Renal cortex interstitium (tissue), 11 donors: ENCODE results near the gene ACBD4. TPM values are rescaled to one million over a fixed set of nuclear protein-coding genes. Genes with fewer than 3 reads are reported as not detected.

Experiments
- DNase-seq, 11 donors: peaks; one replicate each; pipeline ENCODE4 v3.0.0-alpha.2; 2013; ENCODE audit warnings: low read depth in 9 of 11, low spot score in 4 of 11; ENCODE audit errors: extremely low read depth in 1 of 11
- polyA plus RNA-seq, 3 donors: library from polyadenylated mRNA; unstranded; fragments of 120-200 nt; gene quantifications; one replicate each; pipeline ENCODE4 v1.2.1, GENCODE V29; 2013; ENCODE audit not compliant: insufficient read length in 3 of 3

ACBD4 gene
- polyA plus RNA-seq, 3 donors, result 9.0 to 18.5 (median 11.0) TPM

DNA sequence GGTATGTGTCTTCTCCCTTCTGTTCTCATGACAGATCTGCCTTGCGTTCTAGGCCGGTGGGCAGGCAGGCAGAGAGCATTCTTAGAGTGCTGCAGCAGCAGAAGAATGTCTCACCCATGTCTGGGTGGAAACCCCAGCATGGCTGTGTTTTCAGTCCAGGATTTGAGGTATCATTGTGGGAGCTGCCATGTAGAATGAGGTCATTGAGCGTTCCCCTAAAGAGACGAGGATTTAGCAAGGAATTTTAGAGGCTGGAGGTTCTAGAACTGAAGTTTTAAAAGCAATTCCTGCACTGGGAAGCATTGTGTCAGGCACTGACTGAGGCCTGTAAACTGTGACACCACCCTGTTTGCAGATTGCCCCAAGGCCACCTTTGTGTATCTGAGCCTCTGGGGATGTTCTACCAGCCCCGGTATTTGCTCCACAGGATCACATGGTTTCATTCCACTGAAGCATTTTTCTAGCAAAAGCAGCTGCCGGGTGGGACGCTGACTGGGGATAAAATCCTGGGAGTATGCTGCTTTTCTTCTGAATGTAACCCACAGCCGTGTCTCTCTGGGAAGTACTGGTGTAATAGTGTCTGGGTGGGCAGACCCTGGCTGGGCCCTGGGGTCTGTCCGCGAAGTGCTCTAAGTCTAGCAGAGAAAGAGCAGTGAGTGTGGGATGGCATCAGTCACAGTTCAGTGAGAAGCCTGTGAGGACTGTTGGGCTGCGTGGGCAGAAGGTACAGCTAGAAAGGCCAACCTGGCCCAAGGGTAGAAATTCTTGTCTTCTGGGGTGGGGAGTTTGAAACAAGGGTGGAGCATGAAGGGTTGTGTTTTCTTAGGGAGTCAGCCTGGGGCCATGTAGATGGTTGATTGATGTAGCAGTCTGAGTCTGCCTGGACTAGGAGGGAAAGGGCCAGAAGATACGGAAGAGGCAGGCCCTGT, 33.3 kb upstream of the ACBD4 start:
- DNase-seq, result no peak

DNA sequence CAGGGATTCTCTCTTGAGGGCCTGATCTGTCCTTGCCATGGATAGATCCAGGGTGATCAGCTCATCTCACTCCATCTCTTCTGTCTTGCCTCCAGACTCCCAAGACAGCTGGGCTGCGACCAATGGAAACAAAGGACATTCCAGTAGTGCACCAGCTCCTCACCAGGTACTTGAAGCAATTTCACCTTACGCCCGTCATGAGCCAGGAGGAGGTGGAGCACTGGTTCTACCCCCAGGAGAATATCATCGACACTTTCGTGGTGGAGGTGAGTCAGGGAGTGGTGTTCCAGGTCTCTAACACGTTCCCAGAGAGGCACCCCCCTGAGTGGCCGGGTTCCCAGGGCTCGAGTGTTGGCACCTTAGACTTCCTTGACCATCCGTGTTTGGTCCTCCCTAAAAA, 32.6 kb upstream of the ACBD4 start:
- no peak for DNase-seq

DNA sequence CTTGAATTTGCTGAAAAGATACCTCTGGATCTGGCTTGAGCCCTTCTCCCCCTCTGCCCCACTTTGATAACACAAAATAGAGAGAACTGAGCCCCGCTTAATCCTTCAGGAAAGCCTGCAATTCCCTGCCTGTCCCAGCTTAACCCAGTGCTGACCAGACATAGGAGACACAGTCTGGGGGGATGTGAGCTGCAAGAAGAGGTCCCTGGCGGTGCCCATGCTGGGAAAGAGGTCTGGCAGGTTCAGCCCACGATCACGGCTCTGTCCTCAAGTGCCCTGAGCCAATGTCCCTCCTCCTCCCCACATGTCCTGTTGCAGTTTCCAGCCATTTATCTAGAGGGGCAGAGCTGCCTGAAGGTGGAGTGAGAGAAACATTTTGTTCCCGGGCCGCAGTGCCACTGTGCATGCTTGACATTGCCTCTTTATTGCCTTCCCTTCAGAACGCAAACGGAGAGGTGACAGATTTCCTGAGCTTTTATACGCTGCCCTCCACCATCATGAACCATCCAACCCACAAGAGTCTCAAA, 32.2 kb upstream of the ACBD4 start:
- no peak for DNase-seq

DNA sequence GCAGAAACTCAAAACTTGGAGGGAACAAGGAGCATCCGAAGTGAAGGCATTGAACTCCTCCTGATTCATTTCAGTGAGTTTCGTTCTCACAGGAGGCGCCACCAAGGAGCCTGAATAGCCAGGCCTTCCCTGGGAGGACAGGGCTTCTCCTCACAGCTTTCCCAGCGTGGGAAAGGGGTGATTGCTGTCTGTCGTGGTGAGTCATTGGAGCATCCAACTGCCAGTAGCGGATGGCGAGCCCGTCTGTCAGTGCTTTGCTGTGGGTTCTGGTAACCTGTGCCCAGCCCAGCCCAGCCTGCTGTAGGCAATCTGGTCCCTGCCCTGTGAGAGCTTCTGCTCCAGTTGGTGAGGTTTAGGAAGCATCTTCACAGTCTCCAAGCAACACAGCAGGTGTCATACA, 31.5 kb upstream of the ACBD4 start:
- DNase-seq, result no peak

DNA sequence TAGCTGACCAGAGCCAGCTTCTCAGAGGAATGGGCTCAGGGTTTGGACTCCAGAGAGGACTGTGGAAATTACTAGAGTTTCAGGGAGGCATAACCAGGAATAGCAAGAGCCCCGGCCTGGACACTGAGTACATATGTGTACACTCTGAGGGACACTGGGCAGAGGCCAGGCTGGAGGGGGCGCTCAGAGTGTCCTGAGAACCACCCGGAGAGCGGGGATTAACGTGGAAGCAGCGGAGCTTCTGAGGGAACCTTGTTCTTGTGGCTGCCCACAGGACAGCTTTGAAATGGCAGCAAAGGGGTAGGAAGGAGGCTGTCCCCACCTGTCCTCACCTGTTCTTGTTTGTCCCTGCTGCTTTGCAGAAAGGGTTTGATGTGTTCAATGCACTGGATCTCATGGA, 31.0 kb upstream of the ACBD4 start:
- DNase-seq, result no peak

DNA sequence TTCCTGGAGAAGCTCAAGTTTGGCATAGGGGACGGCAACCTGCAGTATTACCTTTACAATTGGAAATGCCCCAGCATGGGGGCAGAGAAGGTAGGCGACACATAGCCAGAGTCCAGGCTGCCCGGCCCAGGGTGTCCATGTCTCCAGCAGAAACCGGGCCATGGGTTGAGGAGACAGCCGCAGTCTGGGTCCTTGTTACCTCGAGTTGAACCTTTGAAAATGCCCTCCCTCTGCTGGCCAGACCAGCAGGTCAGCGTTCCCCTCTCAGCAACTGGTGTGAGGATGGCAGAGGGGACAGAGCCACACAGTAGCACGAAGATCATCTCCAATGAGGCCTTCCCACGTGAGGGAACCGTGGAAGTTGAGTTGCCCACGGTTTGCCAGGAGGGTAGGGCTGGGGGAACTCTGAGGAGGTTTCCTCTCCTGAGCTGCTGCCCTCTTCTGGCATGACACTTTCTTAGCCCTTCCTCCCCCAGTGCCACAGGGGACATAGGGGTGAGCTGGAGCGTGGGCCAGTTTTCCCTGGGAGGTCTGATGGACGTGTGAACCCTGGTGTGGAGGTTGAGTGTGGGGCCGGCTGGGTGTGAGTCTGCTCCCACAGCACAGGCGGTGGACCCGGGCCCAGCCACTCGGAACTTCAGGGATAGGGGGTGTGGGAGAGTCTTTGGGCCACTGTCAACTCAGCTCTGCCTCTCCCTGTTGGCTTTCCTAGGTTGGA, 30.4 kb upstream of the ACBD4 start:
- DNase-seq, result no peak

DNA sequence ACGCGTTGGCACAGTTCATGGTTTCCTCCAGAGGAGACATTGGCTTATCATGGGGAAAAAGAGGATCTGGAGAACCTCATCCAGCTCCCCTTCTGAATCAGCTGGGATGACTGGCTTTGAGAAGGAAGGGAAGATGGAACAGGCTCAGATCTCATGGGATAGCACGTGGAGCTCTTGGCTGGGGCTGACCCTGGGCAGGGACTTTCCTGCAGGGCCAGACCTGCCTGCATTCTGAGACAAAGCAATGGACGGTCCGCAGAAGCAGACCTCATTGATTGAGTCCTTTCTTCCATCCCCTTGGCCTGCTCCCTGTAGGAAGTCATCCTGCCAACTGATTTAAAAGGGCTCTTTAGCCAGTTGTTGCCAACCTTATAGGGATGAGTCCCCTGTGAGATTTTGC, 29.4 kb upstream of the ACBD4 start:
- DNase-seq, result no peak

DNA sequence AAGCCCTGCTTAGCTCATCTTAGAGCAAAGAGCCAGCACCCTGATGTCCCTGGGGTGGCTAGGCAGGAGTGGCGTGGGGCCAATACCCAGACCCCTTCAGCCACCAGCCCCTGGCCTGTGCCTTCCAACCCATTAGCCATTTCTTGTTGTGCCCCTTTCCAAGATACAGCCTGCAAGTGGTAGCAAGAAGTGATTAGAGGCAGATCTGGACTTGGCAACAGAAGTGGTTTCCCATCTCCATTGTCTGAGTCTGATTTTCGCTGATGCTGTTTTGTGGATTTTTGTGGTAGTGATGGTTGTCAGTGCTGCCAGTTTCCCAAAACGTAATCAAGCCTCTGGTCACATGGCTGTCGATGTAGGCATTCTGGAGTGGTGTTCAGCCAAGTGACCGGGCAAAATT, 28.9 kb upstream of the ACBD4 start:
- no peak for DNase-seq

DNA sequence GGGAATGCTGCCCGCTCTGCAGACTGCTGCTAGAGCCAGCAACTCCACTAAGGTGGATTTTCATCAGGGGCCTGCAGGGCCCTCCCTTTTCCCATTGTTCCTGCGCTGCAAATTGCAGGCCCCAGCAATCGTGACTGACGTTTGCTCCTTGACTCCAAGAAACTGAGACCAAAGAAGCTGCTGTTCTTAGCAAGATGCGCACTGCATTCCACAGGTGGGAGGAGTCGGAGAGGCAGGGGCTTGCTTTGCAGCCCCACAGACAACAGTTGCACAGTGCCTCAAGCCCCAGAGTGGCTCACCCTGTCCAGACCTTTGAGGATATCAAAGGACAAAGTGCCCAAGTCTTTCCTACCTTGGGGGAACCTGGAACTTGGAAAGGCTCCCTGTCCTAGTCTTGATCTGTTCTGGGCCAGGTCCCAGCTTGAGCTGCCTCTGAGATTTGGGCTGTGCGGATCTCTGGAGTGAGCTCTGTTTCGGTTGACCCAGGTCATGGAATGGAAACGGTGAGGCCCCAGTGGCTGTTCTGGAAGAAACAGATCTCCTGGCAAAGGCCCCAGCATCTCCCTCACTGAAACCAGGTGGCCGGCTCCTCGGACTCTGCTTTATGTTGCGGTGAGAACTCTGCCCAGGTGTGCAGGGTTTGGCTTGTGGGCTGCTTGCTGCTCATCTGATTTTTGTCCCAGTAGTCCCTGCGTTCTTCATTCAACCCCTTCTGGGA, 28.0 kb upstream of the ACBD4 start:
- DNase-seq, result no peak

DNA sequence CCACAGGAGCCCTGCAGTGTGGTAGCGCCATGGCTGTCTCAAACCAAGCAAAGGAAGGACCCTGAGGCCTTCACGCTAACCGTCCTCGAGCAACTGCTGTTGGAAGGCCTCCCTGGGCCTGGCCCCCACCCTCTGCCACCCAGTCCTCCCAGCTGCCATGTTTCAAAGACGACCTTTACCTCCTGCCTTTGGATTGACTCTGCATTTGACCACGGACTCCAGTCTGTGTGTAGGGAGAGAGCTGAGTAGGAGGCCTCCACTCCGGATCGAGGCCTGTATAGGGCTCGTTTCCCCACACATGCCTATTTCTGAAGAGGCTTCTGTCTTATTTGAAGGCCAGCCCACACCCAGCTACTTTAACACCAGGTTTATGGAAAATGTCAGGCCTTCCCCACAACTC, 27.4 kb upstream of the ACBD4 start:
- no peak for DNase-seq

DNA sequence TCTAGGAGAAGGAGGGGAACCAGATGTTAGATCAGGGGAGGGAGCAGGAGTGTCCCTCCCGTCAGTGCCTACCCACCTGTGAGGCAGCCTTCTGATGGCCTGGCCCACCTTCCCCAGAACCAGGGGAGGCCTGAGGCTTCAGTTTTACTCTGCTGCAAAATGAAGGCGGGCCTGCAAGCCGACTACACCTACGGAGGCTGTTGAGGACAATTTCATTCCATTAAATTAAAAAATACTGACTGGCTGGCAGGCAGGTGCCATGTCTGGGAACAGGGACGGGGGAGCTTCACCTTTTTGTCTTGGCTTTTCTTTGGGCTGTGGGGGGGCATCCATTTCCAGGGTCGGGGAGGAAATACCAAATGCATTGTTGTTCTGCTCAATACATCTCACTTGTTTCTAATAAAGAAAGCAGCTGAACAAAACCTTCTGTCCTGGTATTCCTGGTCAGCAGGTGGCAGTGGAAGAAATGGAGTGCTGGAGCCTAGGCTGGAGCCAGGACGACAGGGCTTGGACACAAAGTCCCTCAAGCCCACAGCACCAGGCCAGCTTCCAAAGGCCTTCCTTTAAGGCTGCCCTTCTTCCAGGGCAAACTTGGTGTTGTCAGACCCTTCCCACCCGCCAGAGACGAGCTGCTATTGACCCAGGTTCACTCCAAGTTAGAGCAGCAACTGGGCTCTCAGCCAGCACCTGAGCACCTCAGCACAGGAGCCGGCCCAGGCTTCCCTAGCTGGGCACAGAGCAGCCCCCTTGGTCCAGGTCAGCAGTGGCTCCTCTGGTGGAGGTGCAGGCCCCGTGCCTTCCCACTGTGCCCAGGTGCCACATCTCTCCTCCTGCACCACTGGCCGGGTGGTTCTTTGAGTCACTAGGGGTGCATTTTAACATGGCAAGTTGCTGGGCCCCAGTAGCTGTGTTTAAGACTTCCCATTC, 26.6 kb upstream of the ACBD4 start:
- no peak for DNase-seq

DNA sequence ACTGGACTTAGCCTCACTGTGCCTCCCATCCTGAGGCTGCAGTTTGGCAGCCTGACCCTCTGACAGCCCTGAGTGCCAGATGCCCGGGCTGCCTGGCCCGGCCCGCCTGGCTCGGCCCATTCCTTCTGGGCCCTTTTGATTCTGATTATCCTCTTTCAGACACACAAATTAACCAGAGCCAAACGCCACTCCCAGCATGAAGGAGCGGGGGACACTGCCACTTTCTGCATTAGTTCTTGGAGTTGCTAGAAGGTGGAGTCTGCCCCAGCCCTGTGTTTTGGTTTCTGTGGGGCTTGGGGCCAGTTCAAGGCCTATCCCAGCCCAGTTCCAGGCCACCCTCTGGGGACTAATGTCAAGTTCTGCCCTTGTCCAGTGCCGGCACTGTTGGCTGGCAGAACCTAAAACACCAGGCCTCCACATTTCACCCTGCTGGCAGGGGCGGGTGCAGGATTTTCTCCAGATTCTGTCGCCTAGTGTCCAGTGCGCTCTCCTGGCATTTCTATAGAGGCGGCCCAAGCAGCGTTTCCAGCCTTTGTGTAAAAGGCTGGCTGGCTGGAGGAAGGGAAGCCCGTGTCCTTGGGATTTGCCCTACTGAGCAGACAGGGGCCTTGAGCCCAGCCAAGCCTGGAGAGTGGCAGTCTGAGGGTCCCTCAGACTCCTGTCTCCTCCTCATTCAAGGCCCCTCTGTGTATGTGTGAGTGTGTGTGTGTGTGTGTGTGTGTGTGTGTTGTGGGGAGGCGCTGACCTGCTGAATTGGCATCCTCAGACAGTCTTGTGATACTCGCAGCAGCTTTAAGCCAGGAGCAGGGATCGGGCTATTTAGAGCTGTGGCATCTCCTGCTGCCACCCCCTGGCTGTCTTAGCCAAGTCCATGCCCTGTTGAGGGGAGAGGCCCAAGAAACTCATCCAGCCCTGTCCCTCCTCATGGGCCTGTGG, 24.5 kb upstream of the ACBD4 start:
- no peak for DNase-seq

DNA sequence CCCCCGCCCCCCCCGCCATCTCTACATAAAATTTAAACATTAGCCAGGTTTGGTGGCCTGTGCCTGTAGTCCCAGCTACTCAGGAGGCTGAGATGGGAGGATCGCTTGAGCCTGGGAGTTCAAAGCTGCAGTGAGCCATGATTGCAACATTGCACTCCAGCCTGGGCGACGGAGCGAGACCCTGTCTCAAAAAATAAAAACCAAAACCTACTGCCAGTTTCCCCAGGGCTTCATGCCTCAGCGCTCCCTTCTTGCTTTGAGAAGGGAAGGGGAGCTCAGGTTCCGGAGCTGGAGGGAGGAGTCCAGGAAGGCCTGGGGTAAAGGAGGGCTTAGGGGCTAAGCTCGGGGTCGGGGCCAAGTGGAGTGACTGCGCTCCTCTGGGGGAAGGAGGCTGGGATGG, 23.6 kb upstream of the ACBD4 start:
- DNase-seq, result peak in 1 of 11 donors; percentile 36

DNA sequence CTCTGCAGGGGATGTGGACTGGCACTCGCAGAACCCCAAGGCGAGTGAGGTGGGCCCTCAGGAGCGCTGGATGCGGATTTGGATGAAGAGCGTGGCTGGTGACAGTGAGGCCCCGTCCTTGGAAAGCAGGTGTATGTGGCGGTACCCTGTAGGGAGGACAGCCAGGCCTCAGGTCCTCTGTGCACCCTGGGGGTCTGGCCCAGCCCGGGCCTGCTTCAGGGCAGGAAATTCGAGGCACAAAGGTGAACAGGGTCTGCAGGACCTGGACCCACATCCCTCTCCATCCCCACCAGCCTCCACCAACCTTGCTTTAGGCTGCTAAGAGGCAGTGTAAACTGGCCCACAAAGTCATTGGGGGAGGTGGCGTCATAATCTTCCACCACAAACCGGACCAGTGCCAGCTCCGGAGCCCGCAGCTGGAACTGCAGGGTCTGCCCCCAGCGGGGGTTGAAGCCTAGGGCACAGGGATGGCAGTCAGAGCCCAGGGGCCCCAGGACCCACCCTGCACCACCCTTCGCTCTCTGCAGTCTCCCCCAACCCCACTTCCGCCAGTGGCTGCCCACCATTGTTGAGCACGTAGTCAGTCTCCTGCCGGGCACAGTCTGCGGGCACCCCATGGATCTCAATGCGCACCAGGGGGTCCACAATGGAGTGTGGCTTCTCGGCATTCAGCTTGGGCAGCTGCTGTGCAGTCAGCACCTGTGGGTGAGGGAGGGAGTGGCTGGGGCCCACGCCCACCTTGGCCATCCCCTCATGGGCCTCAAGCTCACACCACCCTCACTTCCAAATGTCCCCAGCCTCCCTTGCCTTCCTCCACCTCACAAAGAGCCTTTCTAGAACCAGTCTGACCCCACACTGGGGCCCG, 22.7 kb upstream of the ACBD4 start:
- DNase-seq, result no peak

DNA sequence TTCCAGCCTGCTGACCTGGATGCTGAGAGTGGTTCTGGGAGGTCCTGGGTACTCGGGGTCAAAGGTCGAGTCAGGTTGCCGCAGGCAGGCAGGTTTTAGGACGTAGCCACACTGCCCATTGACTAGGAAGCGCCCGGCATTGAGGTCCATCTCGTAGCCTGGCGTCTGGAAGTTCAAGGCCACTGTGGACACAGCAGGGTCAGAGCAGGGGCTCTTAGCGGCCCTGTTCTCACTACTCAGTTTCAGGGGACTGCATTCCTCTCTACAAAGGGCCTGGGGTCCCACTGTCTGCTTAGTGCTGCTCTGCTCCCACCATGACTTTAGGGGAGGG, 22.1 kb upstream of the ACBD4 start:
- DNase-seq, result no peak

DNA sequence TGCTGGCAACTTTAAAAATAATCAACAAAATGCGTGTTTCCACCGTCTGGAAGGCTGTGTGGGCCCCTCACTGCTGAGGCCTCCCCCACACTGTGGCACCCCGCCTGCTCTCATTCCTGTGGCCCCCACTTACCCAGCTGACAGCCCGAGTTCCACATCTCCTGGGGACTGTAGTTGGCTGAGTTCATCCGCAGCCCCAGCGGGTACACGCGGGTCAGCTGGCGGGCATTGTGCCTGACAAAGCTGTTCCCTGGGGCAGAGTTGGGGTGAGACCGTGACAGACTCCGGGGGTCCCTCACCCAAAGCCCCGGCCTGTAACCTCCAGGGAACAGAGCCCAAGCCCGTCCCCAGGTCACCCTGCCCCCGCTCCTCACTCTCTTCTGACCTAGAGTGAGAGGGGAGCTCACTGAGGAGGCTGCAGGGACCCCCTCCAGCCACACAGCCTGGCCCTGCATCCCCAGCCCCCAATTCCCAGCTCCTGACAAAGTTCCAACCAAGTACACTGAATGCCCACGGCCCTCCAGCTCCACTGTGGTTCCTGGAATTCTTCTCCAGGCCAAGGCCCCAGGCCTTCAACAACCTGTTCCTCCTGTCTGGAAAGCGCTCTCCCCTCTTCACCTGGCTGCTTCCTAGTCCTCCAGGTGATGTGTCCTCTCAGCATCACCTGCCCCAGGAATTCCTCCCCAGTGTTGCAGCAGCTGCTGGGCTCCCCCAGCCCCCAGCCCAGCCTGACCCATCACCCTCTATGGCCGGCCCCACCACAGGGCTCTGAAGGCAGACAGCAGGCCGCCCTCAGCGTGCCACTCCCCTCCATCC, 21.2 kb upstream of the ACBD4 start:
- no peak for DNase-seq
